K562 (cell line): ENCODE results near the gene CENPT. TPM values are rescaled to one million over a fixed set of nuclear protein-coding genes. Genes with fewer than 3 reads are reported as not detected.
A peak's percentile ranks its signal among the peaks of the same experiment; 100 is the strongest.

Experiments
- MGA ChIP-seq: fragments of 450-650 bp; IDR thresholded peaks from 2 replicates; pipeline ENCODE4 v1.6.1; 2016; ENCODE audit warnings: mild to moderate bottlenecking, moderate library complexity
- NFE2L1 ChIP-seq: fragments of 450-650 bp; IDR thresholded peaks from 2 replicates; pipeline ENCODE4 v1.6.1; 2016; ENCODE audit warnings: missing genetic modification characterization, low read depth, mild to moderate bottlenecking, missing compliant biosample characterization, moderate library complexity, borderline replicate concordance
- ZNF695 ChIP-seq: fragments of 450-650 bp; formaldehyde crosslinking; IDR thresholded peaks from 2 replicates; pipeline ENCODE4 v1.4.0; 2020; ENCODE audit warnings: mild to moderate bottlenecking, moderate library complexity
- polyA plus RNA-seq, 8 experiments: library from polyadenylated mRNA; depleted of rRNA in 4 of 8; stranded (reverse) in 5 of 8; unstranded in 3 of 8; fragments of >200 nt; fragmentation: Nextera tagmentation in 2 of 8; fragmentation: Illumina TruSeq in 1 of 8; extraction: Ambion mirVana in 2 of 8; extraction: Trizol in 1 of 8; gene quantifications; 2 replicates each; pipeline versions ENCODE4 v1.2.1 to v1.2.3, GENCODE V29; 2011 to 2014; ENCODE audit warnings: inconsistent platforms in 1 of 8, missing spikeins in 1 of 8
- total RNA-seq, 7 experiments: library from RNA; depleted of rRNA in 6 of 7; stranded (reverse); fragments of >200 nt in 6 of 7; fragmentation: Illumina TruSeq in 2 of 7; extraction: Trizol in 2 of 7; gene quantifications; 2 replicates each; pipeline versions ENCODE4 v1.2.1 to v1.2.3, GENCODE V29; 2011 to 2021; ENCODE audit warnings: low replicate concordance in 1 of 7

Gene CENPT
- total and polyA plus RNA-seq, 9 of the 15 experiments (the other 6 are each of a cell fraction or from before 2014, with no cell fraction given): 3.6 to 94.2 (median 44.1) TPM

GRCh38 chr16:67841198-67841815 lies 6.2 kb downstream of the CENPT start (continued):
- TF ChIP-seq NFE2L1 (no peak), MGA (peak; percentile 68), ZNF695 (no peak)
